CD14-positive monocyte (primary cell): ENCODE measurements around the gene STON1. TPM values are rescaled to one million over a fixed set of nuclear protein-coding genes. Genes with fewer than 3 reads are reported as not detected.

Experiments used
- DNase-seq, 3 donors: peaks; one replicate each; pipeline ENCODE4 v3.0.0-alpha.2; 2011 to 2022
- H2AFZ ChIP-seq: 2 replicates; pipeline ENCODE4 v1.6.0; 2012; ENCODE audit warnings: mild to moderate bottlenecking, low read depth, low read length, inconsistent platforms; ENCODE audit not compliant: insufficient read depth, poor library complexity, severe bottlenecking
- H3K27ac ChIP-seq, 2 donors: 1 replicate in 1 of 2; 2 replicates in 1 of 2; pipeline ENCODE4 v1.5.1; 2012 to 2013; ENCODE audit warnings: low read length in 2 of 2, control low read depth in 1 of 2, inconsistent platforms in 1 of 2, low read depth in 1 of 2, mild to moderate bottlenecking in 1 of 2
- H3K27me3 ChIP-seq, 2 donors: one replicate each; pipeline versions ENCODE4 v1.6.0 to v1.6.1; 2011 to 2013; ENCODE audit warnings: low read length in 2 of 2; ENCODE audit not compliant: control insufficient read depth in 2 of 2, insufficient read depth in 2 of 2
- H3K36me3 ChIP-seq, 2 donors: replicated peaks in 1 of 2; 1 replicate in 1 of 2; 2 replicates in 1 of 2; pipeline versions ENCODE4 v1.5.1 to v1.6.1; 2012 to 2013; ENCODE audit warnings: low read length in 2 of 2, control low read depth in 1 of 2, inconsistent platforms in 1 of 2, mild to moderate bottlenecking in 1 of 2; ENCODE audit not compliant: insufficient read depth in 2 of 2, control insufficient read depth in 1 of 2
- H3K4me1 ChIP-seq, 2 donors: 1 replicate in 1 of 2; 2 replicates in 1 of 2; pipeline versions ENCODE4 v1.5.1 to v1.6.1; 2012 to 2013; ENCODE audit warnings: low read length in 2 of 2, control low read depth in 1 of 2, inconsistent platforms in 1 of 2, mild to moderate bottlenecking in 1 of 2, moderate library complexity in 1 of 2; ENCODE audit not compliant: insufficient read depth in 2 of 2, control insufficient read depth in 1 of 2
- H3K4me2 ChIP-seq: replicated peaks from 2 replicates; pipeline ENCODE3; 2012; ENCODE audit warnings: low read length, moderate library complexity, mild to moderate bottlenecking; ENCODE audit not compliant: poor library complexity, severe bottlenecking; ENCODE audit errors: extremely low read depth
- H3K4me3 ChIP-seq, 3 experiments: fragments of 200-600 bp in 1 of 3; sonication (generic) in 1 of 3; replicated peaks in 1 of 3; 1 replicate in 2 of 3; 2 replicates in 1 of 3; pipeline ENCODE4 v1.5.1; 2011 to 2013; ENCODE audit warnings: low read length in 3 of 3, mild to moderate bottlenecking in 3 of 3, control low read depth in 2 of 3, low read depth in 2 of 3, inconsistent platforms in 1 of 3, moderate library complexity in 1 of 3
- H3K79me2 ChIP-seq: 2 replicates; pipeline ENCODE4 v1.6.0; 2012; ENCODE audit warnings: mild to moderate bottlenecking, control low read depth, inconsistent platforms, low read length, moderate library complexity; ENCODE audit not compliant: insufficient read depth
- H3K9ac ChIP-seq: 2 replicates; pipeline ENCODE4 v1.6.0; 2017; ENCODE audit warnings: low read length, mild to moderate bottlenecking; ENCODE audit not compliant: insufficient read depth, poor library complexity, severe bottlenecking
- H3K9me3 ChIP-seq, 2 donors: replicated peaks in 1 of 2; 1 replicate in 1 of 2; 2 replicates in 1 of 2; pipeline versions ENCODE4 v1.5.1 to v1.6.1; 2012 to 2013; ENCODE audit warnings: low read length in 2 of 2, control low read depth in 1 of 2; ENCODE audit not compliant: control insufficient read depth in 1 of 2, insufficient read depth in 1 of 2
- H4K20me1 ChIP-seq: 2 replicates; pipeline ENCODE4 v1.6.0; 2012; ENCODE audit warnings: mild to moderate bottlenecking, low read length, control low read depth, moderate library complexity; ENCODE audit not compliant: insufficient read depth
- H3K27ac Mint-ChIP-seq, 7 donors: one replicate each; pipeline ENCODE4 v1.8.0; 2020; ENCODE audit warnings: mild to moderate bottlenecking in 7 of 7, mixed read lengths in 7 of 7, moderate library complexity in 6 of 7, inconsistent platforms in 2 of 7
- H3K27me3 Mint-ChIP-seq, 3 donors: one replicate each; pipeline ENCODE4 v1.8.0; 2021 to 2022; ENCODE audit warnings: low read depth in 3 of 3, mild to moderate bottlenecking in 3 of 3, mixed read lengths in 3 of 3, moderate library complexity in 3 of 3, inconsistent platforms in 1 of 3
- H3K36me3 Mint-ChIP-seq, 2 donors: one replicate each; pipeline ENCODE4 v1.8.0; 2020; ENCODE audit warnings: mixed read lengths in 2 of 2, inconsistent platforms in 1 of 2, mild to moderate bottlenecking in 1 of 2
- H3K4me1 Mint-ChIP-seq: one replicate; pipeline ENCODE4 v1.8.0; 2020; ENCODE audit warnings: mild to moderate bottlenecking, mixed read lengths
- H3K4me3 Mint-ChIP-seq, 2 donors: one replicate each; pipeline ENCODE4 v1.8.0; 2020; ENCODE audit warnings: mild to moderate bottlenecking in 2 of 2, mixed read lengths in 2 of 2, moderate library complexity in 1 of 2
- H3K9me3 Mint-ChIP-seq, 7 donors: one replicate each; pipeline ENCODE4 v1.8.0; 2020 to 2022; ENCODE audit warnings: mixed read lengths in 7 of 7, mild to moderate bottlenecking in 6 of 7, moderate library complexity in 6 of 7, inconsistent platforms in 2 of 7
- CTCF ChIP-seq: fragments of 200-600 bp; IDR thresholded peaks from one replicate; pipeline ENCODE4 v1.8.0; 2022; ENCODE audit warnings: antibody characterized with exemption, mild to moderate bottlenecking
- whole genome bisulfite sequencing: methylation state at CpG from one replicate; pipeline ENCODE4 v1.1.5; 2013; ENCODE audit warnings: missing lambda C conversion rate; ENCODE audit not compliant: insufficient coverage; 5-methylcytosine and 5-hydroxymethylcytosine counted together
- intact Hi-C, 2 donors: fragments of 100-400 bp; cut with micrococcal nuclease; formaldehyde crosslinking; loops; one replicate each; pipeline versions ENCODE4 v1.15.0 to v1.15.1; 2023
- polyA plus RNA-seq, 3 donors: library from polyadenylated mRNA; depleted of rRNA in 1 of 3; unstranded in 2 of 3; stranded (reverse) in 1 of 3; fragments of 300-500 nt in 2 of 3; fragments of >200 nt in 1 of 3; fragmentation: Illumina TruSeq in 2 of 3; gene quantifications; 1 replicate in 2 of 3; 2 replicates in 1 of 3; pipeline ENCODE4 v1.2.3, GENCODE V29; 2012 to 2021

STON1 gene
- polyA plus RNA-seq, 3 donors, result 0.12 to 0.33 TPM; not detected in 1

GRCh38 chr2:48600917-48601316 is 71.0 kb downstream of the STON1 start:
- Mint-ChIP-seq H3K4me3 (no peak overlapping the region), H3K27ac (no peak overlapping the region), H3K9me3 (peaks cover 0 to 3% (median 0%) of the 10 kb centered on the region in 7 donors), H3K27me3 (peaks cover 0 to 2% (median 2%) of the 10 kb centered on the region in 3 donors), H3K4me1 (no peaks in the 10 kb centered on the region), H3K36me3 (no peaks in the 10 kb centered on the region)
- H3K36me3 ChIP-seq, result no peaks in the 10 kb centered on the region
- intact Hi-C loops, result no loop called here
- H3K27me3 ChIP-seq, result no peaks in the 10 kb centered on the region
- no peak overlapping the region for H3K27ac ChIP-seq
- no peak for TF ChIP-seq CTCF
- no peak for DNase-seq
- no CpG with 5 or more reads among the region's 3 CpGs for WGBS
- no peak overlapping the region for H3K9ac ChIP-seq
- no peaks in the 10 kb centered on the region for H4K20me1 ChIP-seq
- no peak overlapping the region for H3K4me2 ChIP-seq
- no peak overlapping the region for H3K4me3 ChIP-seq
- H3K4me1 ChIP-seq, result no peaks in the 10 kb centered on the region
- no peak overlapping the region for H2AFZ ChIP-seq
- H3K9me3 ChIP-seq, result no peaks in the 10 kb centered on the region
- H3K79me2 ChIP-seq, result no peaks in the 10 kb centered on the region

- Mint-ChIP-seq H3K36me3 (no peaks in the 10 kb centered on the region), H3K27me3 (peaks cover under 1 to 2% (median 2%) of the 10 kb centered on the region in 3 donors), H3K9me3 (peaks cover 0 to 3% (median 0%) of the 10 kb centered on the region in 7 donors), H3K27ac (no peak overlapping the region), H3K4me3 (no peak overlapping the region), H3K4me1 (no peaks in the 10 kb centered on the region)
- 58% methylated on average over 6 of the region's 7 CpGs for WGBS
- Histone ChIP-seq H3K9ac (no peak overlapping the region), H3K9me3 (no peaks in the 10 kb centered on the region), H3K4me2 (no peak overlapping the region), H2AFZ (no peak overlapping the region), H3K27ac (no peak overlapping the region), H3K79me2 (no peaks in the 10 kb centered on the region), H3K27me3 (no peaks in the 10 kb centered on the region), H3K4me3 (no peak overlapping the region), H3K36me3 (no peaks in the 10 kb centered on the region), H4K20me1 (no peaks in the 10 kb centered on the region), H3K4me1 (no peaks in the 10 kb centered on the region)
- no peak for DNase-seq
- intact Hi-C loops, result no loop called here
- TF ChIP-seq CTCF, result no peak
Observed at GRCh38 chr2:48601349-48601748, 71.4 kb downstream of the STON1 start.
